IPS-11a (cell line): ENCODE measurements around the gene DNAJC5.
"Not testable (repeated sequence)": the region's sequence is repeated elsewhere in the genome, so short reads cannot be mapped to it uniquely, and the experiment has no call there.

ENCODE experiments used
- H3K4me3 ChIP-seq: one replicate; pipeline ENCODE4 v1.5.1; 2013; ENCODE audit warnings: low read depth, low read length, control low read depth

Gene DNAJC5

DNA sequence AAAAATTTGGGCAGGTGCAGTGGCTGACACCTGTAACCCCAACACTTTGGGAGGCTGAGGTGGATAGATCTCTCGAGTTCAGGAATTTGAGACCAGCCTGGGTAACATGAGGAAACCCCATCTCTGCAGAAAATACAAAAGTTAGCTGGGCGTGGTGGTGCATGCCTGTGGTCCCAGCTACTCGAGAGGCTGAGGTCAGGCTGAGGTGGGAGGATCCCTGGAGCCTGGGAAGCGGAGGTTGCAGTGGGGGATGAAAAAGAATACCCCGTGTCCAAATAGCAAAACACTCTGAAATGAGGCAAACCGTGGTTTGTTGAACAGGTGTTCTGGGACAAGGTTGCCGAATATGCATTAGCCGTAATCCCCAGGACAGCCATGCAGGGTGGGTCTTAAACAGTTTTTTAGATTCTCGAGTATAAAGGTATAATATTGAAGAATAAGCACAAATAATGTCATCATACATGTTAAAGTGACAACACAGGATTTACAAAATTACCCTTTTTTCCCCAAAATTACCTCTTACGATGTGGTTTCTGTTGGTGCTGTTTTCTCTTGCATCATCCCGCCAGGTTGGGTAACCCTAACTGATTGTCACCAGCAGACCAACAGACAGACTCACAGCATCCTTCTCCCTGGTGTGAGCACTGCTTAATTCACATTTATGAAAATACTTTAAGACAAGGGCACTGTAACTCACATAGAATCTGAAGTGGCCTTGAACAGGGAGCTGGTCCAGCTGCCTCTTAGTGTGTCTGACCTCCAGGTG lies 9.1 kb downstream of the DNAJC5 start:
- no peak overlapping the region for H3K4me3 ChIP-seq

- no peak overlapping the region for H3K4me3 ChIP-seq
These were observed 13.2 kb downstream of the DNAJC5 start for GRCh38 chr20:63908008-63908682.

DNA sequence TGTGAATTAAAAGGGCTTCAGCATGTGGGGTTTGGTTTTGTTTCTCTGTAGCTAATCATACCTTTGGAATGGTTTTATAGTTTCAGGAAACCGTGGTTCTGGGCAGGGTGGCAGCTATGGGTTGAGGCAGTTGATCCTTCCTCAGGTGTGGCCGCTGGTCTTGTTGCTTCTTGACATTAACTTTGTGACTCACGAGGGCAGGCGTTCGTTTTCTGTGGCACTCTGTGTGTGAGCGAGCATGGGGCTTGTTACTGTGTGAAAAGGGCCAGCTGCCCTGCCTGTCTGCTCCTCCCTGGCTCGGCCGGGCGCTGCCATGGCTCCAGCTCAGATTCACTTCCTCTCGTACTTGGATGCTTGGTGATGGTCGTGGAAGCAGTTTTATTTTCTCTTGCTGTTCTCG lies 16.2 kb downstream of the DNAJC5 start:
- H3K4me3 ChIP-seq: no peak overlapping the region

DNA sequence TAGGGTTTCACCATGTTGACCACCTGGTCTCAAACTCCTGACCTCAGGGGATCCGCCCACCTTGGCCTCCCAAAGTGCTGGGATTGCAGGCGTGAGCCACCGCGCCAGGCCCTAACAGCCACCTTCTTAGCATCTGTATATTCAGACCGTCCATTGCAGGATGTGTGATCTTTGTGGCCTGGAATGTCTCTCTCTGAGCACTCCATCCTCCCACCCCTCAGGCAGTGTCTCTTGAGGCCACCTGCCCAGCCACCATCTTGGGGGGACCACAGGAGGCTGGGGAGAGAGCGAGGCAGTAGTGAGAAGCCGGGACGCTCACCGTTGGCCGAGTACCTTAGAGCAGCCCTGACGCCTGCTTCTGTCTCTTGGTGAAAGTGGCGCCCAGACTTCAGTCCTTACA lies 18.8 kb downstream of the DNAJC5 start:
- H3K4me3 ChIP-seq: no peak overlapping the region

- no peak overlapping the region for H3K4me3 ChIP-seq
These were observed 20.5 kb downstream of the DNAJC5 start for GRCh38 chr20:63915471-63915870.

GRCh38 chr20:63916371-63916939 lies 21.5 kb downstream of the DNAJC5 start:
- not testable (repeated sequence) for H3K4me3 ChIP-seq

DNA sequence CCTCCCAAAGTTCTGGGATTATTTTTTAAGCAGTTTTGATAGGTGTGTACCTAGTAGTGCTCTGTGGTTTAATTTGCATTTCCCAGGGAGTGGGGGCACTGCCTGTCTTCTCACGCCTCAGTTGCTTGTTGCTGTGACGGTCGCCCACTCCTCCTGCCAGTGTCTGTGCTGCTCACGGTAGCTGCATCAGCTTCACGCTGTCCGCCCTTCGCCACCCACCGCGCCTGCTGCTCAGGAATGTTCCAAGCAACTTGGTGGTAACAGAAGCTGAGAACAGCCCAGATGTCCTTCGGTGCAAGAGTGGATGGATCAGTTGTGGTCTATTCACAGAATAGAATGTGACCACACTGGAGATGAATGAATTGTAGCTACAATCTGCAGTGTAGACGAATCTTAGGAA lies 22.9 kb downstream of the DNAJC5 start:
- H3K4me3 ChIP-seq: no peak overlapping the region

- H3K4me3 ChIP-seq: no peak overlapping the region
These were observed 24.2 kb downstream of the DNAJC5 start for GRCh38 chr20:63919130-63919529.

DNA sequence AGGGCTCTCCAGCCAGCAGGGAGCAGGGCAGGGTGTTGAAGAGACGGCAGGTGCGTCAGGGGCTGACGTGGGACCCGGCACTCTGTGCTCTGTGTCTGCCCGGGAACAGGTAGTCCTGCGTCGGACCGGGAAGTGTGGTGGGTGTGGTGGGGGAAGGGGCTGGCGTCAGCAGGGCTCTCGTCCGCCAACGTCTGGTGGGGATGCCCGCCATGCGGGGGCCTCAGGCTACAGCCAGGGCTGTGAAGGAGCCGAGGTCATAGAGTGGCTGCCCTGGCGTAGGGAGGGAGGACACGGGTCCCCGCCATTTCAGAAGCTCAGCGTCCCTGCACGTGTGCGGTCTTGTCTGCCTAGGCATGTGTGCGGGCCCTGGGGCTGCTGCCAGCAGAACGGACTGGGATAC lies 25.3 kb downstream of the DNAJC5 start:
- H3K4me3 ChIP-seq: no peak overlapping the region

- no peak overlapping the region for H3K4me3 ChIP-seq
These were observed 28.7 kb downstream of the DNAJC5 start for GRCh38 chr20:63923651-63924050.

GRCh38 chr20:63924241-63924640 lies 29.3 kb downstream of the DNAJC5 start:
- no peak overlapping the region for H3K4me3 ChIP-seq

DNA sequence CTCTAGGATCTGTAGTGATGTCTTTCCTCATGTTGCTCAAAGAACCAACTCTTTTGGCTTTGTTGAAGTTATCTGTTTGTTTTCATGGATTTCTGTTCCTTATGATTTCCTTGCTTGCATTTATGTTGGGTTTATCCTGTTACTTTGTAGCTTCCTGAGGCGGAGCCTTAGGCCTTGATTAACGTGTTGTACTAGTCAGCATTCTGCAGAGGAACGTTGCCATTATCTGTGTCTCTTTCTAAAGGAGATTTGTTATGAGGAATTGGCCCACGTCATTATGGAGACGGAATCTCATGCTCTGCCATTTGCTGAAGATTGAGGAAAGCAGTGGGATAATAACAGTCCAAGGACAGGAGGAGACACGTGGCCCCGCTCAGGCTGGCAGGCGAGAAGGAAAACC lies 31.4 kb downstream of the DNAJC5 start:
- H3K4me3 ChIP-seq: no peak overlapping the region

- H3K4me3 ChIP-seq: no peak overlapping the region
These were observed 34.1 kb downstream of the DNAJC5 start for GRCh38 chr20:63929071-63929470.

DNA sequence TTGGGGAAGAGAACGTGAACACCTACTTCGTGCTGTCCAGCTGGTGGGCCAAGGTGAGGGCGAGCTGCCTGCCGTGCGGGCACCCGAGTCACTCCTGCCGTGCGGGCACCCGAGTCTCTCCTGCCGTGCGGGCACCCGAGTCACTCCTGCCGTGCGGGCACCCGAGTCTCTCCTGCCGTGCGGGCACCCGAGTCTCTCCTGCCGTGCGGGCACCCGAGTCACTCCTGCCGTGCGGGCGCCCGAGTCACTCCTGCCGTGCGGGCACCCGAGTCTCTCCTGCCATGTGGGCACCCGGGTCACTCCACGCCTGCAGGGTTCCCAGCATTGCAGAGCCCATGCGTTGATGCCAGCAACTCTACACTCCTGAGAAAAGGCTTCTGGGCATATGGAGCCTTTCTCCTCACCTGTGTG lies 34.6 kb downstream of the DNAJC5 start:
- H3K4me3 ChIP-seq: not testable (repeated sequence)

DNA sequence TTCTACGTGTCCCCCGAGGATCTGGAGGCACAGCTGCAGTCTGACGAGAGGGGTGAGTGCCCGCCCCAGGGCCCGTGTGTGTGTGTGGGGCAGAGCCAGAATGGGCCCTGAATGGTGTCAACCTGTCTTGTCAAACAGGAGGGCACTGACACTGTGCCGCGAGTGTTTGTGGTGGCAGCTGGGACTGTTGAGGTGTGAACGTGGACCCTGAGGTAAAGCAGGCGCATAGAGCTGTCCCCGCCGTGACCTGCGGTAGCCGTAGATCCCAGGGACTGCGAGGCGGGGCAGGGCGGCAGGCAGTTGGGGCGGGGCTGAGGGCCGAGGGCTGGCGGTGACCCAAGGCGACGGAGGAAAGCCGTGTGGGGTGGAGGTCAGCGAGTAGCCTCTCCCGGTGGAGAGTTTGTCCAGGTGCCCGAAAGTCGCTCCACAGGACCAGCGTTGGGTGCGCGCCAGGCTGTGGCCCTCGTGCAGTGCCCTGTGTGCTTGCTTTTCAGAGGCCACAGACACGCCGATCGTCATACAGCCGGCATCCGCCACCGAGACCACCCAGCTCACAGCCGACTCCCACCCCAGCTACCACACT lies 36.1 kb downstream of the DNAJC5 start:
- no peak overlapping the region for H3K4me3 ChIP-seq

DNA sequence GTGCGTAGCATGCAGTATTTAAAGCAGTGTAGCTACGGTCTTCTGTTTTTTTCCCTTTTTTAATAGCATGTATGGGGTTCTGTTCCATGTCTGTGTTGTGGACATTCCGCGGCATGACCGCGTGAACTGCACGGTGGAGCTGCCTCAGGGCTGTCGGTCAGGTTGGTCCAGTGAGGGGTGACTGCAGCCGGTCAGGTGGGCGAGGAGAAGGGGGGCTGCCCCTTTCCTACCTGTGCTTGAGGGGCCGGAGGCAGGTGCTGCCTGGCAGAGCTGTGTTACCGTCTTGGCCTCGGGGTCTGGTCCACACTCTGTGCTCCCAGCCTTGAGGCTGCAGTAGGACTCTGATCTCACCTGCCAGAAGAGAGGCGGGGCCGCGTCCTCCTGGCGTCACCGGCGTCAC lies 36.8 kb downstream of the DNAJC5 start:
- no peak overlapping the region for H3K4me3 ChIP-seq

GRCh38 chr20:63932606-63933160 lies 37.8 kb downstream of the DNAJC5 start:
- H3K4me3 ChIP-seq: no peak overlapping the region

DNA sequence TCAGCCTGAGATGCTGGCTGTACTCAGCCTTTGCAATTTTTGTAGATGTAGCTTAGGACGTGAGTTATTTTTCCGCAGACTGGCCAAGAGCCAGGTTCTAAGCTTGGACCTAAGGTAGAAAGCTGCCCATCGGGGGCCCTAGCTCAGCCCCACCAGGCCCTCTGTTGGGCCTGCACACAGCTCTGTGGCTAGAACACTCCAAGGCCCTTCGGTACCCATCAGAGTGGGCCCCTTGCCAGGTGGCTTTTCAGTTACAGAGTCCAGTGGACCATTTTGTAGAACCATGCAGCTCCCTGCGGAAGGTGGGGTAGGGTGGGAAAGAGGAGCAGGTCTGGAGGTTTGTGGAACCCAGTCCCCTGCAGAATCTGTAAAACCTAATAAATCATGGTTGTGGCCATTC lies 38.7 kb downstream of the DNAJC5 start:
- H3K4me3 ChIP-seq: no peak overlapping the region

DNA sequence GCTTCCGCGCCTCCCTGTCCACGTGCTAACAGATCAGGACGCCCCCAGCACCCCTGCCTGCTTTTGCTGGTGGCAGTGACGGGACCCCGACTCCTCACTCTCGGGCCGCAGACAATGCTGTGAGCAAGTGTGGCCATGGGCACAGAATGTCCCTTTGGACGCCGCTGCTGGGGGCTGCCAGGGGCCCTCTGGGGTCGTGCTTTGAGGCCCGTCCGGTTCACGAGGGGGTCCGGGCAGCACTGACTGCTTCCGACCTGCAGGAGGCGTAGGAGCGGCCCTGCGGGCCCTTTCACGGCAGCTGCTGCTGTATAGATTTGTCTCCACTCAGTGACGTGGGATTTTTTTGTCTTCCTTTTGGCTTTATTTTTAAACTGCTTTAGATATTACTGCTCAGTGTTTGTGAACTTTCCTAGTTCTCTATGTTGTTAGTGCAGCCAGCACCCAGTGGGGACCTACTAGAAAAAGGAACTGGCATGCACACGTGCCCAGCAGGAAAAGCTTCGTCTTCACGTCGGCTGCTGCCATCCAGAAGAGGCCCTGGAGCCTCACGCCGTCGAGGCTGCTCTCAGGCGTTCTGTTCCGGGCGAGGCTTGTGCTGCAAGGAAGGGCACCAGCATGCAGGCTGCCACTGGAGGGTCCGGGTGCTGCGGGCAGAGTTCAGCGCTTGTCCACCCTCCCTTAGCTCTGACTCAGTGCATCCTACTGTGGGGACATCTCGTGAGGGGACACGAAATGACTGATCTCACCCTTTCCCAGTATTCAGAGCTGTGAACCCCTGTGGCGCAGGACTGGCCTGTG lies 39.5 kb downstream of the DNAJC5 start:
- no peak overlapping the region for H3K4me3 ChIP-seq

DNA sequence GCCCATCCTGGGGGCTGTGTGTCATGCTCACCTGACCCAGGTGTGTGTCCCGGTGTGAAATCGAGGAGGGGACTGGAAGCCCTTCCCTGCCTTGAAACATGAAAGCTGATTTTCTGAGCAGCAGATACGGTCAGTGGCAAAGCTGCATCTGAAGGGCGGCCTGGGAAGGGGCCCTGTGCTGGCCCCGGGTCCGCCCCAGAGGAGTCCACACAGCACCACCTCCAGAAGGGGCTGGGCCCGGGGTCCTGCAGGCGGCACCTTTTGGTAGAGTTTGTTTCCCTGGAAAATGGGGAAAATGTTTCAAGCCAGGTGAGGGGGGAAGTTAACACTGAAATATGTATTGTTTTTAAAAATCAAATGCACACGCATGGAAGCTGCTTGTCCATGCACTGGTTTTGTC lies 40.5 kb downstream of the DNAJC5 start:
- H3K4me3 ChIP-seq: no peak overlapping the region

GRCh38 chr20:63937596-63937995 lies 42.7 kb downstream of the DNAJC5 start:
- no peak overlapping the region for H3K4me3 ChIP-seq
